CD4-positive, alpha-beta T cell treated with Interferon gamma for 1 hour (primary cell): ENCODE results near the gene IL26.
"Not testable (repeated sequence)": the region's sequence is repeated elsewhere in the genome, so short reads cannot be mapped to it uniquely, and the experiment has no call there.

Source experiments
- DNase-seq: peaks from one replicate; pipeline ENCODE4 v3.0.0-alpha.2; 2020

IL26 gene

DNA sequence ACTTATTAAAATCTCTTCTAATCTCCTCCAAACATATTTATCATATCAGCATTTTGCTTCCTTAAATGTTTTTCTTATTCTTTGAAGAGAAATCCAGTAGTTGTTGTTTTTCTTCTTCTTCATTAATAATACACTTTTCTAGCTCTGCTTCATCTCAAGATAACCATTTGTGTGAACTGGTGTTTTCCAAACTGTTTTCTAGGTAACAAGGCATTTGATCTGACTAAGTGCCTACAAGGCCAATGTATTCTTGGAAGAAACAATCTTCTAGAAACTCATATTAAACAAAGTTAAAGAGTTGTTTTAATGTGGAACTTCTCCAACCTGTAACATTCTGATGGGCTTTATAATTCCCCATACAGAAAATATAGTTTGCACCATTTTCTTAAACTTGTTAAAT is 35.3 kb downstream of the IL26 start:
- DNase-seq, result no peak

- DNase-seq, result no peak
Observed at GRCh38 chr12:68189821-68190242, 35.8 kb downstream of the IL26 start.

- no peak for DNase-seq
Observed at GRCh38 chr12:68185598-68185997, 40.0 kb downstream of the IL26 start.

DNA sequence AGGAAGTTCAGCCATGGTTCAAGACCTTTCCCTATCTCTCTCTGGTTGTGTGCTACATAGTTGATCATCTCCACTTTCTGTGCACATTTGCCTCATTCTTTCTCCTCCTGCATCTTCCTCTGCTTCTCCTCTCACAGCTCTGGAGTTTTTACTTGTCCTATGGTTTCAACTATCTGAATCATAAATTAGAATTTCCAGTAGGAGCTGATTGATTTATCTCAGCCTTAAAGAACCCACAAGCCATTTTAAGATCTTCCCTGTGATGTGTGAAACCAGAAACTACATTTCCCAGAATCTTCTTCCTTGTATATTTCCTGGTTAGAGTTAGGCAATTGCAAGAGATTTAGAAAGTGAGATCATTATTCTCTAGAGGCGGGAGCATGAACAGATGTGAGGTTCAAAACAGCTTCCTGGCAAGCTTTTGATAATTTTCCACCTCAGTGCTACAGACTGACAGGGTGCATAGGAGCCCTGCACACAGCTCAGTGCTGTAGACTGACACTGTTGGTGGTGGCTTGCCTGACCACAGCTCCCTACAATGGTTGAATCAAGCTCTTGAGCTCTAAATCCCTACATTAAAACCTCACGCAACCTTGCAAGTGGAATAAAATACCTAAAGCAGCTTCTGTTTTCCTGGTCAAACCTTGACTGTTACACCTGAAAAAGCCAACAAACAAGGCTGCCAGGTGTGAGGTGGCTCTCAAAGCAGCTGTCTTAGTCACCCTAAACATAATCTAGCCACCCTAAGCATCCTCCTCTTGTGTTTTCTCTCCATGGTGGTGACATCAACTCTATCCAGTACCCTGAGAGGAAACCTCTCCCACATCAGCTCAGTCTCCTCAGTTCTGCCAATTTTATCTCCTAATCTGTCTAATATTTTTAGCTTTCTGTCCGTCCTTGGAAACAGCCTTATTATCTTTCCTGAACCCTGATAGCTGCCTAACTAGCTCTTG is 44.5 kb downstream of the IL26 start:
- DNase-seq, result peak; percentile 10

DNA sequence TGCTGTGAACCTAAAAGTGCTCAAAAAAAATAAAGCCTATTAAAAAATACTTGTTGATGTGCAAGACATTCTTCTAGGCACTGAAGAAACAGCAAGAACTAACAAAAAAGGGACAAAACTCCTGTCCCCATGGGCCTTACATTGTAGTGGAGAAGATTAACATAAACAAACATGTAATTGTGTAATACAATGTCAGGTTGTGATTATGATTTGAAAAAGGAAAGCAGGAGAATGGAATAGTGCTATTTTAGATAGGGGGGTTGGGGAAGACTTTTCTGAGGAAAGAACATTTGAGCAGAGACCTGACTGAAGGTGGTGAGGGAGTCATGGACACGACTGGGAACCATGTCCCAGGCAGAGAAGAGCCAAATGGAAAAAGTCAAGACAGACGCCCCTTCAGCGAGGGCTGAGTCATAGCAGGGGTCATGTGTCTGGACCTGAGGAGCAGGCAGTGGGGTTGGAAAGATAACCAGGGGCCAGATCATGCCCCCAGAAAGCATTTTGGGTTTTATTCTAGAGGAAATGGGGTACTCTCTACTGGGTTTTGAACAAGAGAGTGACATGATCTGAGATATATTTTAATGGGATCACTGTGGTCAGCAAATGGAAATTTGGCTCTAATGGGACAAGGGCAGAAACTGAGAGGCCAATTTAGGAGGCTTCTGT is 46.7 kb downstream of the IL26 start:
- no peak for DNase-seq

DNA sequence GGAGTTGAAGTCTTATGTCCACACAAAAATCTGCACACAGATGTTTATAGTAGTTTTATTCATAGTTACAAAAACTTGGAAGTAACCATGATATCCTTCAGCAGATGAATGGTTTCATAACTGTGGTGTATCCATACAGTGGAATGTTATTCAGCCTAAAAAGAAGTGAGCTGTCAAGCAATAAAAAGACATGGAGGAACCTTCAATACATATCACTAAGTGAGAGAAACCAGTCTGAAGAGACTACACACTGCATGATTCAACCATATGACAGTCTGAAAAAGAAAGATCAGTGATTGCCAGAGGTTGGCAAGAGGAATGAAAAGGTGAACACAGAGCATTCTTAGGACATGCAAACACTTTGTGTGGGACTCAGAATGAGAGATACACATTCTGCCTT is 47.4 kb downstream of the IL26 start:
- no peak for DNase-seq

DNA sequence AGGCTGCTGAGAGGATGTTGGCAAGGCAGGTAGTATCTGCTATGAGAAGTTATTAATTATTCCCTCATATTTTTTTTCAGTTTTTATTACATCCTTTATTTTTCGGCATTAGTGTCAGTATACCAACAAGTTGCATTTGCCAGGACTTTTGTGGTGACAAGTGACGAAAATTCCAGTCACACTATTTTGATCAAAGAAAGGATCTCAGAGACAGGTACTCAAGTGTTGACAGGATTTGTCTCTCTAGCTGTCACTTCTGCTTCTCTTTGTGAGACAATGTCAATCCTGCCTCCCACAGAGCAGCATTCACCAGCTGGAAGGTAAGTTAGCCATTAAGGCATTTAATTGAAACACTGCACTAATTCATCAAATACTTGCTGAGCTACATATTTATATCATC is 48.0 kb downstream of the IL26 start:
- no peak for DNase-seq

DNA sequence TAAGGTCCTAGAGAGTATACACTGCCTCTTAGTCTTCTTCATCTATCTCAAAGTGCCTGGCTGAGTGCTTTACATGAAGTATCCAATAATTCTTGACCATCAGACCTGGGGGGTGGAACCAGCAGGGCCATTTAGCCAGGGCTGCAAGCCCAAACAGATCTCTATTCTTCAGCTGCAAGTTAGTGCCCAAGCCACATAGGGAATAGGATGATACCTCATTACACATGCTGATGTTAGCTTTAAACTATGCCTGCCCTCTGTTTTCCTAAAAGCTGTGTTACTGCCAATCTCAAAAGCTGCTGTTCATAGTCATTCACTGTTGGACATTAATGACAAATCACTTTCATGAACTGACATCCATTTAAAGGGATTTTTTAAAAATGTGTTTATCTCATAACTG is 49.4 kb downstream of the IL26 start:
- no peak for DNase-seq

DNA sequence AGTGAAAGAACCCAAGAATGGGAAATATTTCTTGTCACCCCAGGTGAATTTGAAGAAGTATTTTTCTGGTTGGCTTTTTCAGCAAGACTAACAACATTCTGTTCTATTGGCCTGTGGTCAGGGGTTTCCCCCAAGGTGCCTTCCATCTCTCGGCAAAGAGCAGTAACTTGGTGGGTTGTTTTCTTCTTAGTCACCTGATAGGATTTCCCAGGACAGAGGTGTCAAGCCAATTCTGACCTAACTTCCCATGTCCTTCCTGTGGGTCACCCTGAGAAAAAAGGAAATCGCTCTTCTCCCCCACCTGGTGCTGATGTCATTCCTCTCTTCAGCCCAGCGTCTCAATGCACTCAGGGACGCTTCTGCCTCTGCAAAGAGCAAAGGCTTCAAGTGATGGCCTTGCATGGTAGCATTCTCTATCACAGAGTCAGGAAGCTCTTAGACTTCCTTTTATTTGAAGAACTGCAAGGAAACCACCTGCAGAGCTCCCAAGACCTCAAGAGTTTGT is 50.0 kb downstream of the IL26 start:
- peak; percentile 62 for DNase-seq

DNA sequence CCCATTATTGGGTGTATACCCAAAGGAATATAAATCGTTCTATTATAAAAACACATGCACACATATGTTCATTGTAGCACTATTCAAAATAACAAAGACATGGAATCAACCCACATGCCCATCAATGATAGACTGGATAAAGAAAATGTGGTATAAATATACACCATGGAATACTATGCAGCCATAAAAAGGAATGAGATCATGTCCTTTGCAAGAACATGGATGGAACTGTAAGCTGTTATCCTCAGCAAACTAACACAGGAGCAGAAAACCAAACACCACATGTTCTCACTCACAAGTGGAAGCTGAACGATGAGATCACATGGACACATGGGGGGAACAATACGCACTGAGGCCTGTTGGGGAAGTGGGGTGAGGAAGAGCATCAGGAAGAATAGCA is 50.8 kb downstream of the IL26 start:
- DNase-seq, result not testable (repeated sequence)

DNA sequence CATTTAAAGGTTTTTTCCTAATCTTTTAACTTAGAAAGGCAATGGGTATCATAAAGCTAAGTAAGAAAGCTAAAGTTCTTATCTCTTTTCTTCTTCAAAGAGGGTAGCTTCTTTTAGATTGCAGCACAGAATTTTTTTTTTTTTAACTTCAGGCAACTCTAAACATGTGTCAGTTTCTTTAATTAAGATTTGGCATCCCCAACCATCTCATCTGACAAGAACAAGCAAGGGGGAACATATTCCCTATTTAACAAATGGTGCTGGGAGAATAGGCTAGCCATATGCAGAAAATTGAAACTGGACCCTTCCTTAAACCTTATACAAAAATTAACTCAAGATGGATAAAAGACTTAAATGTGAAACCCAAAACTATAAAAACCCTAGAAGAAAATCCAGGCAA is 51.8 kb downstream of the IL26 start:
- no peak for DNase-seq

- DNase-seq, result no peak
Observed at GRCh38 chr12:68170726-68171125, 54.9 kb downstream of the IL26 start.

- no peak for DNase-seq
Observed at GRCh38 chr12:68169213-68169889, 56.3 kb downstream of the IL26 start.

- no peak for DNase-seq
Observed at GRCh38 chr12:68166317-68166831, 59.2 kb downstream of the IL26 start.

- DNase-seq, result no peak
Observed at GRCh38 chr12:68163560-68164081, 62.0 kb downstream of the IL26 start.

GRCh38 chr12:68162374-68162773 is 63.2 kb downstream of the IL26 start:
- DNase-seq, result no peak

GRCh38 chr12:68159681-68160304 is 65.8 kb downstream of the IL26 start, which contains the start of gene IFNG:
TSS of gene IFNG (minus strand) at chr12:68159740. CDS start at chr12:68159615, 125 bp downstream.
- DNase-seq, result peak; percentile 5

- DNase-seq, result peak; percentile 4
Observed at GRCh38 chr12:68158432-68158831, 67.2 kb downstream of the IL26 start.

DNA sequence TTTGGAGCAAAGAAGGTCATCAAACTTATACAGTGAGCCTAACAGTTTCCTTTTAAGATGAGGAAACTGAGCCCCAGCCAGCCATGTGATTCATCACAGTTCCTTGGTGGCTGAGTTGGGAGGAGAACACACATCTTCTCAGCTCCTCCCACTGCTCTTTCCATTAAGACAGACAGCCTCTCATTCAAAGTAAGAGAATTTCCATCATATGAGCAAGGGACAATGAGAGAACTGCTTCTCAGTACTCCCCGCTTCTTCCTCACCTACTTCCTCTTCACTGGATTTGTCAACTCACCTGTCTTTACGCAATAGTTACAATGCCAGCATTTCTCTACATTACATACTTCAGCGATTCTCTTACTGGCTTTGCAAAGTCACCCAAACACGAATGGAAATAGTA is 68.2 kb downstream of the IL26 start:
- DNase-seq, result no peak

DNA sequence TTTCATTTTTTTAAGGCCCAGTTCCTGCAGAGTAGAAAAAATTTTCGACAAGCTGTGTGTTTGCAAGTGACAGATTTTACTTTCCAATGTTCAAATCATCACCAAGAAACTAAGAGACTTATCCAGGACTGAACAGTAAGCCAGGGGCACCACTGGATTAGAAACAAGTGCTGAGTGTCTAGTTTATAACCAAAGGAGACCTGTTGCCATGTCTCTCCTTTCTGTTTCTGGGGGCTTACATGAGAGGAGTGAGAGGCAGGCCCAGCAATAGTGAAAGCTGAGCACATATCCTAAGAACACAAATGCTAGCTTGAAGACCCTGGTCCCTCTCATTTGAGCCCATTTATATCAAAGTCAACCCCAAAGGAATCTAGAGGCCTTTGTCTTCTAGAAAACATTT is 69.0 kb downstream of the IL26 start:
- DNase-seq, result no peak

GRCh38 chr12:68154779-68155178 is 70.8 kb downstream of the IL26 start:
- DNase-seq, result no peak
